Epithelial cell of esophagus (primary cell): ENCODE results near the gene TMEM14C.

Source experiments
- DNase-seq: peaks from one replicate; pipeline ENCODE4 v3.0.0; 2010; ENCODE audit warnings: low read depth
- H3K4me3 ChIP-seq: 2 replicates; pipeline ENCODE4 v1.5.1; 2011; ENCODE audit warnings: mild to moderate bottlenecking, low read length, control low read depth
- CTCF ChIP-seq: IDR thresholded peaks from 2 replicates; pipeline ENCODE4 v1.5.1; 2011; ENCODE audit warnings: low read depth, mild to moderate bottlenecking, low read length, control low read depth, inconsistent platforms; ENCODE audit not compliant: insufficient read depth; ENCODE audit errors: missing control alignments

TMEM14C gene

GRCh38 chr6:10769419-10769818 lies 46.5 kb downstream of the TMEM14C start:
- no peak for DNase-seq
- H3K4me3 ChIP-seq: no peak overlapping the region
- TF ChIP-seq CTCF: no peak

GRCh38 chr6:10771371-10771894 lies 48.6 kb downstream of the TMEM14C start:
- TF ChIP-seq CTCF: no peak

GRCh38 chr6:10778230-10778629 lies 55.4 kb downstream of the TMEM14C start:
- DNase-seq: no peak
- no peak for TF ChIP-seq CTCF
- H3K4me3 ChIP-seq: no peak overlapping the region

More at GRCh38 chr6:10771371-10771894, 48.6 kb downstream of the TMEM14C start:
- no peak overlapping the region for H3K4me3 ChIP-seq
- no peak for DNase-seq

- no peak for TF ChIP-seq CTCF
- H3K4me3 ChIP-seq: no peak overlapping the region
- DNase-seq: no peak
These were observed 56.2 kb downstream of the TMEM14C start for GRCh38 chr6:10779076-10779475.
